Measurements from ENCODE around the gene KLF13.

Gene KLF13

DNA sequence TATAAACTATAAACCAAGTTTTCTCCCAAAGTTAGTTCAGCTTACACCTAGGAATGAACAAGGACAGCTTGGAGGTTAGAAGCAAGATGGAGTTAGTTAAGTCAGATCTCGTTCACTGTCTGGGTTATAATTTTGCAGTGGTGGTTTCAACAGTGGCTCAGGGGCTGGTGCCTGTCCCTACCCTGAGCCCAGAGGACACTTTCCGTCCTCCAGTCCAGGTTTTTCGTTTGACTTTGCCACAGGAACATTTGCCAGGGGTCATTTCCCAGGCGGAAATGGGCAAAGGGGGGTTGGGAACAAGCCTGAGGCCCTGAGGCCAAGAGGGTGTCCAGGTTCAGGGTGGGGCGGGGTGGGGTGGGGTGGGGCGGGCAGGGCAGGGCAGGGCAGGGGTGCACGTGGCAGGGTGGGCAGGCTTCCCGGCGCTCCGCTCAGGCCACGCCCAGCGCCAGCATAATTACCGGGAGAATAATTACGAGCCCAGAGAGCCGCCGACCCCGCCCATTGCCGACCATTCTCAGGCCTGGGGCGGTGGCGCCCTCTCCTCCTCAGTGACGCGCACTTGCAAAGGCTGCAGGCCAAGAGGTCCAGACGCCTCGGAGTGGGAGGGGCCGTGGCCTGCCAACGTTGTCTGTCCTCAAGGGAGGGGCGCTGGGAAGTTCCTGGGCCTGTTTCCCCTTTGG is 70.4 kb downstream of the KLF13 start:
- Histone ChIP-seq H3K27me3 (ENCODE audit: insufficient read depth, poor library complexity, severe bottlenecking) (no peaks in the 10 kb centered on the region), H3K27ac (replicated peaks) (no peak overlapping the region), H3K4me3 (replicated peaks; ENCODE audit: insufficient read depth, low read length) (no peak overlapping the region)
- TF ChIP-seq SPI1 (IDR thresholded peaks at IDR 0.05; ENCODE audit: borderline replicate concordance, low read depth) (no peak), POLR2AphosphoS5 (IDR thresholded peaks at IDR 0.05; ENCODE audit: low read depth) (no peak), GABPA (IDR thresholded peaks at IDR 0.05; ENCODE audit: low read depth) (no peak)
- TF ChIP-seq, protein P1, sequence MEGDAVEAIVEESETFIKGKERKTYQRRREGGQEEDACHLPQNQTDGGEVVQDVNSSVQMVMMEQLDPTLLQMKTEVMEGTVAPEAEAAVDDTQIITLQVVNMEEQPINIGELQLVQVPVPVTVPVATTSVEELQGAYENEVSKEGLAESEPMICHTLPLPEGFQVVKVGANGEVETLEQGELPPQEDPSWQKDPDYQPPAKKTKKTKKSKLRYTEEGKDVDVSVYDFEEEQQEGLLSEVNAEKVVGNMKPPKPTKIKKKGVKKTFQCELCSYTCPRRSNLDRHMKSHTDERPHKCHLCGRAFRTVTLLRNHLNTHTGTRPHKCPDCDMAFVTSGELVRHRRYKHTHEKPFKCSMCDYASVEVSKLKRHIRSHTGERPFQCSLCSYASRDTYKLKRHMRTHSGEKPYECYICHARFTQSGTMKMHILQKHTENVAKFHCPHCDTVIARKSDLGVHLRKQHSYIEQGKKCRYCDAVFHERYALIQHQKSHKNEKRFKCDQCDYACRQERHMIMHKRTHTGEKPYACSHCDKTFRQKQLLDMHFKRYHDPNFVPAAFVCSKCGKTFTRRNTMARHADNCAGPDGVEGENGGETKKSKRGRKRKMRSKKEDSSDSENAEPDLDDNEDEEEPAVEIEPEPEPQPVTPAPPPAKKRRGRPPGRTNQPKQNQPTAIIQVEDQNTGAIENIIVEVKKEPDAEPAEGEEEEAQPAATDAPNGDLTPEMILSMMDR (IDR thresholded peaks at IDR 0.05; ENCODE audit: insufficient read depth, low read length), result no peak
- TF ChIP-seq, protein P2, sequence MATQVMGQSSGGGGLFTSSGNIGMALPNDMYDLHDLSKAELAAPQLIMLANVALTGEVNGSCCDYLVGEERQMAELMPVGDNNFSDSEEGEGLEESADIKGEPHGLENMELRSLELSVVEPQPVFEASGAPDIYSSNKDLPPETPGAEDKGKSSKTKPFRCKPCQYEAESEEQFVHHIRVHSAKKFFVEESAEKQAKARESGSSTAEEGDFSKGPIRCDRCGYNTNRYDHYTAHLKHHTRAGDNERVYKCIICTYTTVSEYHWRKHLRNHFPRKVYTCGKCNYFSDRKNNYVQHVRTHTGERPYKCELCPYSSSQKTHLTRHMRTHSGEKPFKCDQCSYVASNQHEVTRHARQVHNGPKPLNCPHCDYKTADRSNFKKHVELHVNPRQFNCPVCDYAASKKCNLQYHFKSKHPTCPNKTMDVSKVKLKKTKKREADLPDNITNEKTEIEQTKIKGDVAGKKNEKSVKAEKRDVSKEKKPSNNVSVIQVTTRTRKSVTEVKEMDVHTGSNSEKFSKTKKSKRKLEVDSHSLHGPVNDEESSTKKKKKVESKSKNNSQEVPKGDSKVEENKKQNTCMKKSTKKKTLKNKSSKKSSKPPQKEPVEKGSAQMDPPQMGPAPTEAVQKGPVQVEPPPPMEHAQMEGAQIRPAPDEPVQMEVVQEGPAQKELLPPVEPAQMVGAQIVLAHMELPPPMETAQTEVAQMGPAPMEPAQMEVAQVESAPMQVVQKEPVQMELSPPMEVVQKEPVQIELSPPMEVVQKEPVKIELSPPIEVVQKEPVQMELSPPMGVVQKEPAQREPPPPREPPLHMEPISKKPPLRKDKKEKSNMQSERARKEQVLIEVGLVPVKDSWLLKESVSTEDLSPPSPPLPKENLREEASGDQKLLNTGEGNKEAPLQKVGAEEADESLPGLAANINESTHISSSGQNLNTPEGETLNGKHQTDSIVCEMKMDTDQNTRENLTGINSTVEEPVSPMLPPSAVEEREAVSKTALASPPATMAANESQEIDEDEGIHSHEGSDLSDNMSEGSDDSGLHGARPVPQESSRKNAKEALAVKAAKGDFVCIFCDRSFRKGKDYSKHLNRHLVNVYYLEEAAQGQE (IDR thresholded peaks at IDR 0.05; ENCODE audit: insufficient replicate concordance, low read depth), result no peak
- no peak for DNase-seq (ENCODE audit: low read depth in 1 of 2, low spot score in 1 of 2)

DNA sequence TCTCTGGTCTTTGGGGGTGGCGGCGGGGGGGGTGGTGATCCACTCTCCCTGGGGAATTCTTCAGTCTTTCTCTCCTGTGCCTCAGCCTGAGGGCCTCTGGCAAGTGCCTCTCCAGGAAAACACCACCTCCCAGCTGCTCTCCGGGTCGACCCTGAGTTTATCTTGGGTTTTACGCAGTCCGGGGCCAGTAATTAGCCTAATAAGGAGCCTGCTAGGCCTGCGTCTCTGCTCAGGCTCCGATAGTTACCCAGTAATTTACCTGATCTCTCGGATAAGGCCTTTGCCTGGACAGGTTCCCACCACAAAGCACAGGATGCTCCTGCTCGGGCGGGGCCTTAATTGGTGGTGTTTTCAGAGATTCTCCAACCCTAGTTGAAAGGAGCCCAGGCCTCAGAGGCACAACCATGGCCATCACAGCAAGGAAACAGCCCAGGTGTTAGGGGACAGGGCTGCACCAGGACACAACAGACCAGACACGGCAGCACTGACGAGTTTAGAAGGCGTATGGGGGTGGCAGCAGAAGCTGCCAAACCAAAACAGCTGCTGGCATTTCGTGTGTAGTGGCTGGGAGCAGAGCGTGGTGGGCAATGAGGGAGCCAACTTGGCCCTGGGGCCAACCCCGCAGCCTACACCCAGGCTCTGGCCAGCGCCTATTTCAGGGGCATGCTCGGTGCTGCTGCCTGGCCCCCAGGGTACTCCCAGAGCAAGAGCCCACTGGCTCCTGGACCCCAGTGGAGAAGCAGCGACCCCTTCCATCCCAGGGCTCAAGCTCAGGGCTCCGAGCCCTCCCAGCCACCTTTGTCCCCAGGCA is 71.4 kb downstream of the KLF13 start:
- TF ChIP-seq POLR2AphosphoS5 (IDR thresholded peaks at IDR 0.05; ENCODE audit: low read depth) (no peak), SPI1 (IDR thresholded peaks at IDR 0.05; ENCODE audit: borderline replicate concordance, low read depth) (no peak), GABPA (IDR thresholded peaks at IDR 0.05; ENCODE audit: low read depth) (no peak)
- TF ChIP-seq, protein P2 (IDR thresholded peaks at IDR 0.05; ENCODE audit: insufficient replicate concordance, low read depth), result no peak
- TF ChIP-seq, protein P1 (IDR thresholded peaks at IDR 0.05; ENCODE audit: insufficient read depth, low read length), result no peak
- Histone ChIP-seq H3K4me3 (replicated peaks; ENCODE audit: insufficient read depth, low read length) (no peak overlapping the region), H3K27ac (replicated peaks) (no peak overlapping the region), H3K27me3 (ENCODE audit: insufficient read depth, poor library complexity, severe bottlenecking) (no peaks in the 10 kb centered on the region)
- no peak for DNase-seq (ENCODE audit: low read depth in 1 of 2, low spot score in 1 of 2)

DNA sequence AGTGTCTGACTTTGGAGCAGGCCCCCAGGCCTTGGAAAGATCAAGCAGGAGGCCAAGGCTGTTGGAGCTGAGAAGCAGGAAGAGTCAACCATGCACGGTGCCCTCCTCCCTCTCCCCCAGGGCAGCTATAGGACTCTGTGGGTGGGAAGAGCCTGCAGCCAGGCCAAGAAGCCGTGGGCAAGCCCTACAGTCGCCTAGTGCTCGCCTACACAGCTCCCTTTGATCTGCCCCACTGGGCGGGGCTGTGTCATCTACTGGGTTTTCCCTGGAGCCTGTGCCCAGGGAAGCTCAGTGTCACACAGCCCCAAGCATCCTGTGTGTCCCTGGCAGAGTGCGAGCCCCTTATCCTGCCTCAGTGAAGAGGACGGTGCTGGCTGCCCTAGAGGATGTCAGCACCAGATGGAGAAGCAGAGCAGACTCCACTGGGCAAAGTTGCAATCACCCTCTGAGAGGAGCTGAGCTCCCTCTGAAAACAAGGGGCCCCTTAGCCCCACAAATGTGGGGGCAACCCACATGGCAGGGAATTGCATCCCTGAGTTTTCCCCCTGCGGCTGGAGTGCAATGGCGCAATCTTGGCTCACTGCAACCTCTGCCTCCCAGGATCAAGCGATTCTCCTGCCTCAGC is 72.2 kb downstream of the KLF13 start:
- TF ChIP-seq, protein P2 (IDR thresholded peaks at IDR 0.05; ENCODE audit: insufficient replicate concordance, low read depth), result no peak
- TF ChIP-seq GABPA (IDR thresholded peaks at IDR 0.05; ENCODE audit: low read depth), result no peak
- H3K27ac ChIP-seq (replicated peaks), result no peak overlapping the region
- H3K27me3 ChIP-seq (ENCODE audit: insufficient read depth, poor library complexity, severe bottlenecking), result no peaks in the 10 kb centered on the region
- no peak for DNase-seq (ENCODE audit: low read depth in 1 of 2, low spot score in 1 of 2)
- no peak overlapping the region for H3K4me3 ChIP-seq (replicated peaks; ENCODE audit: insufficient read depth, low read length)

Data from HL-60 (cell line).